GM23248 (cell line): ENCODE measurements around the gene EEPD1.

Experiments used
- EZH2 ChIP-seq: fragments of 200-600 bp; sonication (generic); IDR thresholded peaks from 2 replicates; pipeline ENCODE4 v1.6.1; 2018; ENCODE audit warnings: antibody characterized with exemption, mild to moderate bottlenecking; ENCODE audit not compliant: insufficient read depth, poor library complexity, severe bottlenecking
- EZH2phosphoT487 ChIP-seq: fragments of 200-600 bp; sonication (generic); IDR thresholded peaks from 2 replicates; pipeline ENCODE4 v1.6.1; 2018; ENCODE audit warnings: antibody characterized with exemption, moderate library complexity, mild to moderate bottlenecking, low read depth; ENCODE audit not compliant: insufficient read depth

GRCh38 chr7:36309716-36310115 lies 156.7 kb downstream of the EEPD1 start:
- TF ChIP-seq EZH2 (no peak), EZH2phosphoT487 (no peak)
